Esophagus squamous epithelium (tissue), 5 donors: ENCODE results near the gene ARMH1. TPM values are rescaled to one million over a fixed set of nuclear protein-coding genes. Genes with fewer than 3 reads are reported as not detected.

ENCODE experiments used
- DNase-seq: peaks from one replicate; lab custom pipeline; 2025; lab: John Stamatoyannopoulos, UW
- H3K27ac ChIP-seq, 4 donors: fragments of 200-600 bp; sonication (generic); one replicate each; pipeline ENCODE4 v1.5.1; 2016 to 2019; ENCODE audit warnings: mild to moderate bottlenecking in 1 of 4
- H3K27me3 ChIP-seq, 4 donors: fragments of 200-600 bp; sonication (generic); 1 replicate in 3 of 4; 2 replicates in 1 of 4; pipeline versions ENCODE4 v1.5.1 to v1.6.0; 2017 to 2021; ENCODE audit warnings: antibody characterized with exemption in 1 of 4
- H3K36me3 ChIP-seq, 3 donors: fragments of 200-600 bp; sonication (generic); one replicate each; pipeline ENCODE4 v1.5.1; 2016 to 2019
- H3K4me1 ChIP-seq, 3 donors: fragments of 200-600 bp; sonication (generic); one replicate each; pipeline ENCODE4 v1.5.1; 2017 to 2019
- H3K4me3 ChIP-seq, 4 donors: fragments of 200-600 bp; sonication (generic); 1 replicate in 3 of 4; 2 replicates in 1 of 4; pipeline ENCODE4 v1.5.1; 2016 to 2019; ENCODE audit warnings: mild to moderate bottlenecking in 2 of 4, moderate library complexity in 1 of 4
- H3K9me3 ChIP-seq, 3 donors: fragments of 200-600 bp; sonication (generic); one replicate each; pipeline ENCODE4 v1.5.1; 2016 to 2019
- CTCF ChIP-seq, 6 experiments: fragments of 450-650 bp in 4 of 6; fragments of 200-600 bp in 2 of 6; sonication (generic) in 2 of 6; IDR thresholded peaks; one replicate each; pipeline ENCODE4 v1.5.1; 2016 to 2019; ENCODE audit warnings: antibody characterized with exemption in 6 of 6, mild to moderate bottlenecking in 4 of 6, moderate library complexity in 4 of 6
- POLR2A ChIP-seq, 4 donors: fragments of 450-650 bp; IDR thresholded peaks; one replicate each; pipeline ENCODE4 v1.6.1; 2017; ENCODE audit warnings: antibody characterized with exemption in 4 of 4, mild to moderate bottlenecking in 4 of 4, moderate library complexity in 3 of 4
- WGBS, 2 donors: methylation state at CpG; one replicate each; pipeline ENCODE4 v1.1.5; 2018; 5-methylcytosine and 5-hydroxymethylcytosine counted together
- intact Hi-C: fragments of 100-400 bp; cut with DNase I; formaldehyde crosslinking; loops from one replicate; pipeline ENCODE4 v1.15.0; 2022
- total RNA-seq, 4 donors: library from RNA; depleted of rRNA; stranded (reverse); fragments of >200 nt; gene quantifications; one replicate each; pipeline ENCODE4 v1.1.0, GENCODE V29; 2016
- donor health status: DM: yes; HTN: yes; CAD: no.

ARMH1 gene
- total RNA-seq, 4 donors from 2014 or later, result 1.3 TPM; not detected in 3

GRCh38 chr1:44648529-44649250 lies 25.8 kb upstream of the ARMH1 start:
- no peak for TF ChIP-seq CTCF (IDR thresholded peaks at IDR 0.05)
- no peak for TF ChIP-seq POLR2A (IDR thresholded peaks at IDR 0.05)
- Histone ChIP-seq H3K27ac (no peak overlapping the region), H3K4me1 (peaks cover 0 to 29% (median 15%) of the 10 kb centered on the region in 3 donors), H3K9me3 (no peaks in the 10 kb centered on the region), H3K36me3 (peaks cover 19 to 92% (median 52%) of the 10 kb centered on the region in 3 donors), H3K27me3 (no peaks in the 10 kb centered on the region), H3K4me3 (no peak overlapping the region)
- no peak for DNase-seq
- 88% methylated on average over 10 to 13 of the region's 13 CpGs for WGBS, 2 donors
- intact Hi-C loops, result no loop called here

- WGBS, 2 donors, result 87 to 95% methylated on average over 6 to 13 of the region's 13 CpGs
- TF ChIP-seq CTCF (IDR thresholded peaks at IDR 0.05), result no peak
- no peak for TF ChIP-seq POLR2A (IDR thresholded peaks at IDR 0.05)
- Histone ChIP-seq H3K4me3 (no peak overlapping the region), H3K27me3 (no peaks in the 10 kb centered on the region), H3K9me3 (no peaks in the 10 kb centered on the region), H3K36me3 (peaks cover 19 to 92% (median 49%) of the 10 kb centered on the region in 3 donors), H3K27ac (no peak overlapping the region), H3K4me1 (peaks cover 0 to 19% (median 5%) of the 10 kb centered on the region in 3 donors)
- DNase-seq, result no peak
- intact Hi-C loops, result no loop called here
Observed at GRCh38 chr1:44649788-44650158, 24.7 kb upstream of the ARMH1 start.

- DNase-seq, result no peak
- Histone ChIP-seq H3K27ac (no peak overlapping the region), H3K4me3 (no peak overlapping the region), H3K27me3 (no peaks in the 10 kb centered on the region), H3K4me1 (peaks cover 0 to 13% (median 0%) of the 10 kb centered on the region in 3 donors), H3K36me3 (peaks cover 19 to 88% (median 45%) of the 10 kb centered on the region in 3 donors), H3K9me3 (no peaks in the 10 kb centered on the region)
- WGBS, 2 donors, result 60 to 90% methylated on average over 1 to 14 of the region's 23 CpGs
- intact Hi-C loops, result no loop called here
- TF ChIP-seq CTCF (IDR thresholded peaks at IDR 0.05) (no peak), POLR2A (IDR thresholded peaks at IDR 0.05) (no peak)
Observed at GRCh38 chr1:44650159-44650831, 24.2 kb upstream of the ARMH1 start.

GRCh38 chr1:44651069-44651468 lies 23.4 kb upstream of the ARMH1 start:
- Histone ChIP-seq H3K9me3 (no peaks in the 10 kb centered on the region), H3K27me3 (no peaks in the 10 kb centered on the region), H3K4me1 (peaks cover 0 to 6% (median 0%) of the 10 kb centered on the region in 3 donors), H3K36me3 (peaks cover 13 to 80% (median 42%) of the 10 kb centered on the region in 3 donors), H3K27ac (no peak overlapping the region), H3K4me3 (no peak overlapping the region)
- intact Hi-C loops, result no loop called here
- TF ChIP-seq CTCF (IDR thresholded peaks at IDR 0.05), result no peak
- TF ChIP-seq POLR2A (IDR thresholded peaks at IDR 0.05), result no peak
- DNase-seq, result no peak
- 73 to 87% methylated on average over 7 of the region's 8 CpGs for WGBS, 2 donors
